SU-DHL-6 (cell line): ENCODE measurements around the gene P3H1.

ENCODE experiments used
- CTCF ChIP-seq: fragments of 200-600 bp; sonication (generic); IDR thresholded peaks from one replicate; pipeline ENCODE4 v1.5.1; 2017; ENCODE audit warnings: antibody characterized with exemption, mild to moderate bottlenecking, low read length, moderate library complexity; ENCODE audit not compliant: insufficient read depth, poor library complexity, severe bottlenecking
- EZH2phosphoT487 ChIP-seq: fragments of 200-600 bp; sonication (generic), shearing (Covaris generic); conservative IDR thresholded peaks from 2 replicates; pipeline ENCODE4 v1.6.1; 2018; ENCODE audit warnings: mild to moderate bottlenecking, antibody characterized with exemption, low read length, moderate library complexity, mixed read lengths

GRCh38 chr1:42807056-42807668 lies 40.3 kb upstream of the P3H1 start:
- TF ChIP-seq CTCF (no peak), EZH2phosphoT487 (no peak)
